ENCODE data around the gene WDR20.
"Not testable (repeated sequence)": the region's sequence is repeated elsewhere in the genome, so short reads cannot be mapped to it uniquely, and the experiment has no call there.

WDR20 gene, protein sequence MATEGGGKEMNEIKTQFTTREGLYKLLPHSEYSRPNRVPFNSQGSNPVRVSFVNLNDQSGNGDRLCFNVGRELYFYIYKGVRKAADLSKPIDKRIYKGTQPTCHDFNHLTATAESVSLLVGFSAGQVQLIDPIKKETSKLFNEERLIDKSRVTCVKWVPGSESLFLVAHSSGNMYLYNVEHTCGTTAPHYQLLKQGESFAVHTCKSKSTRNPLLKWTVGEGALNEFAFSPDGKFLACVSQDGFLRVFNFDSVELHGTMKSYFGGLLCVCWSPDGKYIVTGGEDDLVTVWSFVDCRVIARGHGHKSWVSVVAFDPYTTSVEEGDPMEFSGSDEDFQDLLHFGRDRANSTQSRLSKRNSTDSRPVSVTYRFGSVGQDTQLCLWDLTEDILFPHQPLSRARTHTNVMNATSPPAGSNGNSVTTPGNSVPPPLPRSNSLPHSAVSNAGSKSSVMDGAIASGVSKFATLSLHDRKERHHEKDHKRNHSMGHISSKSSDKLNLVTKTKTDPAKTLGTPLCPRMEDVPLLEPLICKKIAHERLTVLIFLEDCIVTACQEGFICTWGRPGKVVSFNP

DNA sequence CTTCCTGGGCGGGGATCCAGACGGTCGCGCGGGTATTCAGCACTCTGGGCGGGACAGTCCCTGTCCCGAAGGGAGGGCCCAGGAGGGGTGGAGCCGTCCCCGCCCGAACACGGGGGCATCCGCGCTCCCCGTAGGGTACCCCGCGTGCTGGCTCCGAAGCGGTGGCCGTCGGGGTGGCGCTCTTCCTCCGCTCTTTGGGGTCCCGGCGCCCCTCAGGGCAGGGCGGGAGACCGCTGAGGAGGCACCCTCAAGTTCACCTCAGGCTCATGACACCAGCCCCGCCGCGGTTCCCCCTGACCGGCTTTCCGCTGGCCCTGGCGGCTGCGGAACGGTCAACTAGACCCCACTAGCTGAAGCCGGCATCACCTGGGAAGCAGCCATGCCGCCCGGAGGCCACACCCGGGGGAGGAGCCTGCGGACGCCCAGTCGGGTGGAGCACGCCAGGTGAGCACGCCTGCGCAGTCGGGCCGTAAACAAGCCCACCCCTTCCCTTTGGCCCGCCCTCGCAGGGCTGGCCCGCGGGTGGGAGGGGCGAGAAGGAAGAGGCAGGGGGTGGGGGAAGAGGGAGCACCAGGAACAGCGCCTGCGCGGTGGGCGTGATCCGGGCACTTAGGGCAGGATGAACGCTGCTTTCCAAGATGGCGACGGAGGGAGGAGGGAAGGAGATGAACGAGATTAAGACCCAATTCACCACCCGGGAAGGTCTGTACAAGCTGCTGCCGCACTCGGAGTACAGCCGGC lies at the start of gene WDR20:
Gene WDR20 (plus strand): TSS at position 612 of the 741 bp plus-strand sequence. CDS start 27 bp downstream, at position 639.
- peak; percentile 100 for DNase-seq

GRCh38 chr14:102090713-102091112 lies 49.0 kb upstream of the WDR20 start:
- DNase-seq, result no peak

- no peak for DNase-seq
Observed at GRCh38 chr14:102092806-102093205, 46.9 kb upstream of the WDR20 start.

- no peak for DNase-seq
Observed at GRCh38 chr14:102094101-102094500, 45.6 kb upstream of the WDR20 start.

GRCh38 chr14:102095231-102095870 lies 44.3 kb upstream of the WDR20 start:
- no peak for DNase-seq

DNA sequence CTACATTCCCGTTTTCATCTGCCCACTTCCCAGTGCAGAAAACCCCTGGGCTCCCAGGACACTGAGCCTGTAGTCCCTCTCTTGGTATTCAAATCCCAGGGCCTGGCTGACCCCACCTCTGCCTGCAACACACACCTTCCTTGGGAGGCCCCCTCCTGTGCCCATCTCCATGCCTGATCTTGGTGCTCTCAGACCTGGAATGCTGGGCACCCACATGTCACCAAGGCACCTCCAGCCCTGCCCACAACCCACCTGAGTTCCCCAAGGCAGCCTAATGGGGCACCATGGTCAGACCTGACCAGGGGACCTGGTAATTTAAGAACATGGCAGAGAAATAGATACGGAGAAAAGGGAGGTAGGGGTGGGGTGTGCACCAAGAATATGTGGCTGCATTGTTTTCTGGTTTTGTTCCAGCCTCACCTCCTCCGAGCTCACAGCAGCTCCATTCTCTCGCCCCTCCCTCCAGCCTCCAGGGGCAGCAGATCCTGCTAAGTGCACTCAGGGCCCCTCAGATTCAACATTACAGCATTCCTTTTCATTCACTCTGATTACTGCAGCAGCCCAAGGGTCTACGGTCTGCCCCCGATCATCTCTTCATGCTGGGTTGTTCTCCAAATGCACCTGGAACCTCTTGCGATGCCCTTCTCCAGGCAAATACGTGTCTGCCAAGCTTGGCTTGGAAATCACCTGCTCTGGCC lies 43.7 kb upstream of the WDR20 start:
- no peak for DNase-seq

DNA sequence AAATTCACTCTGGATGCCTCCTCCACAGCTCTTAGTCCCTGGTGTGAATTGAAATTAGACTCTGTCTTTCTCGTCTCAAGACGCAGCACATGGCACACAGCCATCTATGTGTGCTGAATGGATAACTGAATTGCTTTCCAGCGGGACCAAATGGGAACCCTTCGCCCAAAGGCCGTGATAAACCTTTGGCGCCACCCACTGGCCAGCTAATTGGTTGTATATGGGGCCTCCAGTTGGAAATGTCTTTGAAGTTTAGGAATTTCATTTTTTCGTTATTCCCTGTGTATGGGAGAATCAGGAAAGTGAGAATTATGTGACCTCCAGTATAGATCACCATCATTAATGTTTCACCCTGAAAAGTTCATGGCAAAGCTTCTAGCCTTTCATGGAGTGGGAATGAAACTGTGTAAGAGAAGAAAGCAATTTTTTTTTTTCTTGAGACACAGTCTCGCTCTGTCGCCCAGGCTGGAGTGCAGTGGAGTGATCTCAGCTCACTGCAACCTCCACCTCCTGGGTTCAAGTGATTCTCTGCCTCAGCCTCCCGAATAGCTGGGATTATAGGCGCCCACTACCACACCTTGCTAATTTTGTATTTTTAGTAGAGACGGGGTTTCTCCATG lies 43.0 kb upstream of the WDR20 start:
- peak; percentile 63 for DNase-seq

GRCh38 chr14:102097441-102098135 lies 42.1 kb upstream of the WDR20 start:
- DNase-seq, result no peak

GRCh38 chr14:102103062-102103695 lies 36.5 kb upstream of the WDR20 start:
- DNase-seq, result no peak

GRCh38 chr14:102105369-102105768 lies 34.3 kb upstream of the WDR20 start:
- DNase-seq, result no peak

DNA sequence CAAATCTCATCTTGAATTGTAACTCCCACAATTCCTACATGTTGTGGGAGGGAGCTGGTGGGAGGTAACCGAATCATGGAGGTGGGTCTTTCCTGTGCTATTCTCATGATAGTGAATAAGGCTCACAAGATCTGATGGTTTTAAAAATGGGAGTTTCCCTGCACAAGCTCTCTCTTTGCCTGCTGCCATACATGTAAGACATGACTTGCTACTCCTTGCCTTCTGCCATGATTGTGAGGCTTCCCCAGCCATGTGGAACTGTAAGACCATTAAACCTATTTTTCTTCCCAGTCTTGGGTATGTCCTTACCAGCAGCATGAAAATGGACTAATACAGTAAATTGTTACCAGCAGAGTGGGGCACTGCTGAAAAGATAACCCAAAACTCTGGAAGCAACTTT lies 30.4 kb upstream of the WDR20 start:
- DNase-seq, result not testable (repeated sequence)

GRCh38 chr14:102111101-102111500 lies 28.6 kb upstream of the WDR20 start:
- DNase-seq, result no peak

DNA sequence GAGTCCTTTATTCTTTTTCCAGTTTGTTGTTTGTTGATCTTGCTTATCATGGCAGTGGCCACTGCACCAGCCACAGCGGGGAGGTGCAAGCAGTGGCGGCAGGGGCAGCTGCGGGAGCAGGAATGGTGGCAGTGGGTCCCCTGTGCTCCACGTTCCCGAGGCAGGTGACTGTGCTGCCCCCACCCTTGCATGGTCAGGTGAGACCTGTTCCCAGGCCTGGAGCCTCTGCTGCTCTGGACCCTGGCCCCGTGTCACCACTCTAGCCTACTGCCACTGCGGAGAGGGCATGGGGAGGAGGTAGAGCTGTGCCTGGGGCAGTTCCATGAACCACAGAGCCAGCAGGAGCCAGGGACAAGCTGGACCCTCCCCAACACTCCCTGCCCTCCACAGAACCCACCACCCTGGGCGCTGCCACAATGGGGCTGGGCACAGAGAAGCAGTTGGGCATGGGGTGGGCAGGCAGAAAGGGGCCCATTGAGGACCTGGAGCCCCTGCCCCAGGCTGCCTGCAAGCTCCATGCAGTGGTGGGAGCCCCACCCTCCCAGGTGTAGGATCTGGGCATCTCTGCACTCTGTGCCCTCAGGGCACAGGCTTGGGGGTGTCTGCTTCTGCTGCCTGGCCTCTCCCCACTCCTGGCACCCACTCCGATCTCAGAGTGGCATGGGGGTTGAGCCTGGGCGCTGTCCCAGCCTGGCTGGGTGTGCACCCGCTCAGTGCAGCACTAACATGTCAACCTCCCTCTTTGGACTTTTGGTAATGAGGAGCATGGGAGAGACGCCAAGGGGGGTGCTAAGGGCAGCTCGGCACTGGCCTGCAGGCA lies 23.1 kb upstream of the WDR20 start:
- no peak for DNase-seq

- no peak for DNase-seq
Observed at GRCh38 chr14:102117852-102118251, 21.8 kb upstream of the WDR20 start.

DNA sequence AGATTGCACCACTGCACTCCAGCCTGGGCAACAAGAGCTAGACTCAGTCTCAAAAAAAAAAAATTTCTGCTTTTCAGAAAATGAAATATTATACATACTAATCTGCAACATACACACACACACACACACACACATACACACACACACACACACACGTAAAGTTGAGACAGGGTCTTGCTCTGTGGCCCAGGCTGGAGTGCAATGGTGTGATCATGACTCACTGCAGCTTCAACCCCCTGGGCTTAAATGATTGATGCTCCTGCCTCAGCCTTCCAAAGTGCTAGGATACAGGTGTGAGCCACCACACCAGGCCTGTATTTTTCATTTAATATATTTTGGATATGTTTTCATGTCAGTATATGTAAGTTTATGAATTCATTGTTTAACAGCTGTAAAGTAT lies 18.8 kb upstream of the WDR20 start:
- no peak for DNase-seq

DNA sequence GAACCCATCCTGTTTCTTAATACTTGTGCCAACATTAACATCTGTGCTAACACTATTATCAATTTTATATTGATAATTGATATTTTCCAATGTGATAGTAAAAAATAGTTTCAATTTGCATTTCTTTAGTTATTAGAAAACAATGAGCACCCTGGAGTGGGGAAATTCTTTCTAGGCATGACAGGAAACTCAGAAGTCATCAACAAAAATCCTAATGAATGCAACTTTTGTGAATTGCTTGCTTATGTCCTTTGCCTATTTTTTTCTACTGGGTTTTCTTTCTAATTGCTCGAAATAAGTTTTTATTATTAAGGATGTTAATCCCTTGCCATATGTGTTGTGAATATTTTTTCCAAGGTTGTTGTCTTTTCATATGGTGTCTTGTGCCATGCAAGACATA lies 18.1 kb upstream of the WDR20 start:
- no peak for DNase-seq

DNA sequence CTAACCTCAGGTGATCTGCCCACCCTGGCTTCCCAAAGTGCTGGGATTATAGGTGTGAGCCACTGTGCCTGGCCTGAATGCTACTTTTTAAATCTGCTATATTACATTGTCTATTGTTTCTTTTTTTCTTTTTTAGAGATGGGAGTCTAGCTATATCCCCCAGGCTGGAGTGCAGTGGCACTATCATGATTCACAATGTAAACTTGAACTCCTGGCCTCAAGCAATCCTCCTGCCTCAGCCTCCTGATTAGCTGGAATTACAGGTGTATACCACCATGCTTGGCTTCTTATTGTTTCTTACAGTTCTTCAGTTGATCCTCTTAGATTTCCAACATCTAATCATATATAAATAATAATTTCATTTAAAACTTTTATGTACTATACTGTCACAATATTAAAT lies 15.3 kb upstream of the WDR20 start:
- DNase-seq, result no peak

GRCh38 chr14:102125546-102125945 lies 14.2 kb upstream of the WDR20 start:
- DNase-seq, result no peak

- no peak for DNase-seq
Observed at GRCh38 chr14:102126807-102127455, 12.8 kb upstream of the WDR20 start.

DNA sequence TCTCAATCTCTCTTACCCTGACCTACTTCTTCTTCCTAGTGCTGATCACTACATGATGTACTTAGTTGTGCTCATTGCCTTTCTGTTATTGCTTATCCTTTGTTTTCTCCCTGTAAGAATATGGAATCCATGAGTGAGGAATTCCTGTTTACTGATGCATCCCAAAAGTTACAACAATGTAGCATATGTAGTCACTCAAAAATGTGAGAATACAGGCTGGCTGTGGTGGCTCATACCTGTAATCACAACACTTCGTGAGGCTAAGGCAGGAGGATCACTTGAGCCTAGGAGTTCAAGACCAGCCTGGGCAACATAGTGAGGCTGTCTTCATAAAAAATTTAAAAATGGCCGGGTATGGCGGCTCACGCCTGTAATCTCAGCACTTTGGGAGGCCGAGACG lies 8.0 kb upstream of the WDR20 start:
- DNase-seq, result no peak

Data from activated CD4-positive, CD25-positive, alpha-beta regulatory T cell treated with anti-CD3 and anti-CD28 coated beads, Interleukin-2, amount 50 U/mL, for 72 hours (primary cell).